ENCODE results near the gene AVPI1.
"Not testable (repeated sequence)": the region's sequence is repeated elsewhere in the genome, so short reads cannot be mapped to it uniquely, and the experiment has no call there.

AVPI1 gene

DNA sequence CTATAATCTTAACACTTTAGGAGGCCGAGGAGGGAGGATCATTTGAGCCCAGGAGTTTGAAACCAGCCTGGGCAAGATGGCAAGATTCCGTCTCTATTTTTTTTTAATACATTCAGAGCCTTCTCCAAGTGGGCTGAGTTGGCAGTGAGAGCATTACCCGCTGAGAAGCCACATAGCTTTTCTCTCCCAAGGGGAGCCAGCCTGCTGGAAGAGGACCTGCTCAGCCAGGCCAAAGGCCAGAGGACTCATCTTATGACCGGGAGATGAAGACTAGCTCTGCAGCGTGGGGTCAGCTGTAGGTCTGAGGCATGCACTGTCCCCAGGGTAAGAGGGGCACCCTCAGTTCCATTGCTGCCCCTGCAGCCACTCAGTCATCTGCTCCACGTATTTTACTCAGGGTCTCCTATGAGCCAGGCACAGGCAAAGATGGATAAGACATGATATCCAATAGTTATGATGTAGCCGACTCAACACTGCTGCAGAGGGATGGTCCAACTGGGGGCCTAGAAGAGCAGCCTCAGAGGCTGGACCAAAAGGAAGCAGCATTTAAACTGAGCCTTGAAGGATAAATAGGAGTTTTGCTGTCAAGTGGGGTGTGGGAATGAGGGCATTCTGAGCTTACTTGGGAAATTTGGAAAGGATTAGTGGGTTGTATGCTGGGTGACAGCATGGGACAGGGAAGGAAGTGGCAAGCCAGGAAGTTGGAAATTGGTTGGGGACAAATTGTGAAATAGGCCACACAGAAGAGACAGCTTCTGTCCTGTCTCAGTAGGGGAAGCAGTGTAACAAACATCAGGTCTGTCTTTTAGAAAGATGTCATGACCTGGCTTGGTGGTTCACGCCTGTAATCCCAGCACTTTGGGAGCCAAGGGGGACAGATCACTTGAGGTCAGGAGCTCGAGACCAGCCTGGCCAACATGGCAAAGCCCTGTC lies 24.9 kb upstream of the AVPI1 start:
- no peak for DNase-seq

DNA sequence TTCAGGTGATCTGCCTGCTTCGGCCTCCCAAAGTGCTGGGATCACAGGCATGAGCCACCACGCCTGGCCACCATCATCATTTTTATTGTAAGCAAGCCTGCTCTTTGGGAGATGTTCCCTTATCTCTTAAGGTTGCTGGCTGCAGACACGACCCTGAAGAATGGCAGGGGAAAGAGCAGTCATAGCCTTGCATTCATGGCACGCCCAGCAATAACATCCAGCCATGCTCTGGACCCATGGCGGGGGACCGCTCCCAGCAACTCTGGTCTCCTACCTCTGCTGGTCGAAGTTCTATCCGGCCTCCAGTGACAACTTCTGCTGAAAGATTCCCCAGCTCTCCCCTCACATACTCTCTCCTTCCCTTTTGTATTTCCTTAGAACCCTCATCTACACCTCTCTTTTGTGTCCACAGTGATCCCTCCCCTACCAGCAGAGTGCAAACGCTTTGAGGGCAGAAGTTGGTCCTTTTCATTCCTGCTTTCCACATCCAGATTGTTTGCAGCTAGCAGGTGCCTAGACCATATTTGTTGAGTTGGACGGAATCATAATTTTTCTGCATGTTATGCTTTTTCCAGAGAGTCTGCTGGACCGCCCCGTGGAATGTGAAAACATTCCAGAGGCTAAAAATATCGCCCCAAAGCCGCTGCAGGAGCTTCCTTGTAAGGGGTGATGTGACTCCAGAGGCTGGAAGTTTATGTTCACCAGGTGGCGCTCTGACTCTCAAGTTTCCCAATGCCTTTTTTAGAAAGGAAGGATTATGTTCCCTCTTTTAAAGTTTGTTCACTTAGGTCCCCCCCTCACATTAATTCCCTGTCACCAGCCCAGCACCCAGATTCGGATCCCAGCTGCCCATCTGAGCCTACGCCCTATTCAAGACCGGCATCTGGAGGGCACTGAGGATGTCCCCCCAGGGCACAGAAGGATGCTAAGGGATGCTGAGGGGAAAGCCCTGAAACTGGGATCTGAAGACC lies 22.2 kb upstream of the AVPI1 start:
- no peak for DNase-seq

DNA sequence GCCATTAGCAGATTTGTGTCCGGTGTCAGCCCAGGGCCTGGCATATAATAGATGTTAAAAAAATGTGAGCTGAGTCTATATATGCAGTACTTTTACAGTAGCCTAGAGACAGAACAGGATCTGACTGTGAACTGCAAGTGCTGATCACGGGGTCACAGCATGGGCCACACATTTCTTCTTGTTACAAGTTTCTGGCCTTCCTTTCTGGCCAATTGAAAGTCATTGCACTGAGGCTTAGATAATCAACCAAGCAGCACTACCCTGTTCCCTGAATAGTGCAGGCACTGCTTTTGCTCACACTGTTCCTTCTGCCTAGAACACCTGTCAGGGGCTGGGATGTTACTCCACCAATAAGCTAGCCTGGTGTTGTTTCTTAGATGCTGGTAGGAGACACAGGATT lies 21.1 kb upstream of the AVPI1 start:
- no peak for DNase-seq

DNA sequence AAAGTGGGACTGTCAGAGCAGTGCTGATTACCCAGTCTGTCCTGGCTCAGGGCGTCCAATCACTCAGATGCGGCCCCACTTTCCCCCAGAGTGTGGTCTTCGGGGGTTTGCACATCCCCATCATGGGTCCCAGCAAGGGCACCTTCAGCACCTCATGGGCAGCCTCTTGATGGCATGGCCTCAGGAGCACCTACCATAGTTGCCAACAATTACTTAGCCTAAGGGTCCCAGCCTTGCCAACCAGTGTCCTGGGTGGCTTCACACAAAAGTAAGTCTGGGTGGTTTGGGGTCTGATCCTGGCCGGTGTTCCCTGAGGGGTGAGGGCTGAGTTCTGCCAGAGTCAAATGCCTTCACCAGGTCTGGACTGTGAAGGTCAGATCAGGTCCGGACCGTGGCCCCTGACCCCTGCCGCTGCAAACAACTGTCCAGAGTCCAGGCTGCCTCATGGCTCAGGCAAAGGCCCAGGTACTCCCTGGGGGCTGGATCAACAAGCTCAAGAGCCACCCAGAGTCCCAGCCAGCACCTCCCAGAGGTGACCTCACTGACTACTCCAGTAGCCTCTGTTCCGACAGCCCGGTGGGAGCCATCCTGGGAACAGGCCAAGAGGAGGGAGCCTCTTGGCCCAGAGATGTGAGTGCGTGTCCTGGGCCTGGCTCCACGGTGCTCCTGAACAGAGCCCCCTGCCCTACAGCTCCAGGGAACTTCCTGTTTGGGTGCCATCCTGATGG lies 20.3 kb upstream of the AVPI1 start:
- no peak for DNase-seq

DNA sequence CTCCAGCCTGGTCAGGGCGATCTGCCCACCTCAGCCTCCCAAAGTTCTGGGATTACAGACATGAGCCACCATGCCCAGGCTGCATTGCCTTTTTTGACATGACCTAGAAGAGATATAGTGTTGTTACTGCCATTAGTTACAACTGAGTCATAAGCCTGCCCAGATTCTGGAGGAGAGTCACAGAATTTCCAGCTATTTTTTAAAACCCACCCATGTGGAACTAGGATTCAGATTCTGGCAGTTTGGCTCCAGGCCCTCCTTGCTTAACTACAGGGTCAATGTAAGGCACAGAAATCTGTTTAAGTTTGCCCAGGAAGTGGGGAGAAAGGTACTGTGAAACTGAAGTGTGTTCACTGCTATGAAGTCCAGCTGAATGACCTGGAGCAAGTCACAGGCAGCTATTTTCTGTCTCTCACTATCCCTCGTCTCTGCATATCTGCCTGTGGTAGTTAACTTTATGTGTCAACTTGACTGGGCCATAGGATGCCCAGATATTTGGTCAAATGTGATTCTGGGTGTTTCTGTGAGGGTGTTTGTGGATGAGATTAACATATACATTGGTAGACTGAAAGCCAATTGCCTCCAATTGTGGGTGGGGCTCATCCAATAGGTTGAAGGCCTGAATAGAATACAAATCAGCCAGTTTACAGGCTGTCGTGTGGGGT lies 18.1 kb upstream of the AVPI1 start:
- no peak for DNase-seq

DNA sequence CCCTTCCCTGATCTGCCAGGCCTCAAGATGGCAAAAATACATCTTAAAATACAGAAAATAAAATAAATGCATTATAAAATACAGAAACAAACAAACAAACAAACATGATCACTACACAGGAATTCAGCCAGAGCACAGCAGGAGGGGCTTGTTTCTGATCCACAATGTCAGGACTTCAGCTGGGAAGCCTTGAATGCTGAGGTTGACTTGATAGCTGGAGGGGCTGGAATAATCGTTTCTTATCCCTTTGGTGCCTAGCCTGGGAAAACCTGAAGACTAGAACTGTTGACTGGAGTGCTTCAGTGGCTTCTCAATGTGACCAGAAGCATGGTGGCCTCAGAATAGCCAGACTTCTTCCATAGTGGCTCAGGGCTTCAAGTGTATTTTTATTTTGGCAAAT lies 17.3 kb upstream of the AVPI1 start:
- DNase-seq = no peak

DNA sequence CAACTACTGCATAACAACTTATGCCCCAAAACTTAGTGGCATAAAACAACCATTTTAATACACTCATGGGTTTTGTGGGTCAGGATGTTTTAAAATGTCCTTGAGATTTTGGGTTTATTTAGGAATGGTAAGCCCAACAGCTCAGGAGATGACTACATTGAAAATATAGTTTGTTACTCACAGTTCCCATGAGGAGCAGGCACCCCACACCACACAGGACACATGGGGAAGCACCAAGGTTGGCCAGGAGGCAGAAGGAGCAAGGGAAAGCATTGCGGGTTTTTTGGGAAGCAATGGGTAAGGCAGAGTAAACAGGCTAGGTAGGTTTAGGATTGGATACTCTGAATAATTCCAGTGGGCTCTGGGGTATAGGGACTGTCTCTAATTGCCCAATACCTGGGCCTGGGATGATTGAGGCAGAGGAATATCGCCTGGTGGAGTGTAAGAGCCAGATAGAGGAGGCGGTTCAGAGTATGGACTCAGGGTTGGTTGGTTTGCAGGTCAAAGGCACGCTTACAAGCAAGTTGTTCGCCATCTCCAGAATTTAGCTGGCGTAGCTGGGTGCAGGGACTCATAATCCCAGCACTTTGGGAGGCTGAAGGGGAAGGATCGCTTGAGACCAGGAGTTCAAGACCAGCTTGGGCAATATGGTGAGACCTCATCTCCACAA lies 16.5 kb upstream of the AVPI1 start:
- no peak for DNase-seq

DNA sequence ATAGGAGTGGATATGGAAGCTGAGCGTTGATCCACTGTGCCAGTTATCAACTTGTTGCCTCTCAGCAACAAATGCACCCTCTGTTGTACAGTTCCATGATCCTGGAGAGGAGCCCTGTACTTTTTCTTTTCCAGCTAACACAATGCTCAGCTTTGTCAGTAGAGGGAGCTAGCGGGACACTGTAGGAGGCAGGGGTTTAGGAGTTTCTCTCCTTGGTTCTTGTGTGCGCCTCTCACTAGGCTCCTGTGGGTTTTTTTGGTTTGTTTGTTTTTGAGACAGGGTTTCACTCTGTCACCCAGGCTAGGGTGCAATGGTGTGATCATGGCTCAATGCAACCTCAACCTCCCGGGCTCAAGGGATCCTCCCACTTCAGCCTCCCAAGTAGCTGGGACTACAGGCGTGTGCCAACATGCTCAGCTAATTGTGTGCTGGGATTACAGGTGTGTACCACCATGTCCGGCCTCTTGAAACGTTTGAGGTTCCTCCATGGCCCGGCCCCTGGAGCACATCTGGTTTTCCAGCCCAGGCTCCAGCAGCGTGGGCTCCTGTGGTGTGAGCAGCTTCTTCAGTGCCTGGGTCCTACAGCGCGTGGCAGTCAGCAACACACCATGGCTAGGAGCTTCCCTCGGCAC lies 14.5 kb upstream of the AVPI1 start:
- peak; percentile 32 for DNase-seq

DNA sequence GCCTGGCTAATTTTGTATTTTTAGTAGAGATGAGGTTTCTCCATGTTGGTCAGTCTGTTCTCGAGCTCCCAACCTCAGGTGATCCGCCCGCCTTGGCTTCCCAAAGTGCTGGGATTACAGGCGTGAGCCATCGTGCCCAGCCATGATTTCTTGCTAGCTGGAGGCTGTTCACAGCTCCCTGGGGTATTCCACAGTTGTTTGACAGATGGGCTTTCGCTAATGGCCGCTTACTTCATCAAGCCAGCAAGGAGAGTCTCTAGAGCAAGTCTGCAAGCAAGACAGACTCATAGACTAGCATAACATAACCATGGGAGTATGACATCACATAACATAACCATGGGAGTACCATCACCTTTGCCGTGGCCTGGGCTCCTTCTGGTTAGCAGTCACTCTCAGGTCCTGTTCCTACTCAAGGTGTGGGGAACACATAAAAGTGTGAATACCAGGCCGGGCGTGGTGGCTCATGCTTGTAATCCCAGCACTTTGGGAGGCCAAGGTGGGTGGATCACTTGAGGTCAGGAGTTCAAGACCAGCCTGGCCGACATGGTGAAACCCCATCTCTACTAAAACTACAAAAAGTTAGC lies 11.1 kb upstream of the AVPI1 start:
- DNase-seq = not testable (repeated sequence)

DNA sequence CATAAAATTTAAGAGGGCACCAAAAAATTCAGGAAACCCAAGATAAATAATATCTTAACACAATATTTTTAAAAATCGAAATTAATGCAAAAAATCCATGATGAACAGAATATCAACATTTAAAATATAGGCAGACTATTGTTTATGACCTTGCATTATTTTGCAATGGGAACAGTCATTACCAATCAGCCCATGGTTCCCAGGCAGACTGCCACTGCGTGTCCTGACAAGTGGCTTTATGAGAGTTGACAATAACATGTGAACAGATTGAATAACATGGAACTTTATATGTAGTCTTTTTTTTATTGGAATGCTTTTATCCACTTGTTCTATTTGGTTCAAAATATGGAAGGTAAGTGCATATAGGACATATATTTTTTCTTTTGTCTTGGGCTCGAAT lies 3.1 kb upstream of the AVPI1 start:
- no peak for DNase-seq

DNA sequence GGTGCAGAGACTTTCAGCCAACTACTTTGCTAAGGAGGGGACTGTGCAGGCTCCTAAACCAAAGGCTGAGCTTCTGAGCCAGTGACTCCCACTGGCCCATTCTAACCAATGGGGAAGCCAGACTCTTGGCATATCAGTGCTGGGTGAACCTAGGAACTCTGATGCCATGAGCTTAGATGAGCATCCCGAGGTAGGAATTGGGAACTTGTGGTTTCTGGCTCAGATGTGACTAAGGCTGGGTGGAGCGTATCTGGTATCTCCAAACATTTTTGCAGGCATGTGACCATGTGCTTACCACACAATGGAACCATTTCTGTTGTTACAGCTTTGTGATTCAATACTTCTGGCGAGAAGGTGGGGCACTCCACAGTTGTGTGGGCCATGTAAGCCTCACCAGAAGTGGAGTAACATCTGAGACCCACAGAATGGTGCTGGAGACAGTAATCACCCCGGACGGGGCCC lies 2.5 kb upstream of the AVPI1 start:
- DNase-seq = no peak

DNA sequence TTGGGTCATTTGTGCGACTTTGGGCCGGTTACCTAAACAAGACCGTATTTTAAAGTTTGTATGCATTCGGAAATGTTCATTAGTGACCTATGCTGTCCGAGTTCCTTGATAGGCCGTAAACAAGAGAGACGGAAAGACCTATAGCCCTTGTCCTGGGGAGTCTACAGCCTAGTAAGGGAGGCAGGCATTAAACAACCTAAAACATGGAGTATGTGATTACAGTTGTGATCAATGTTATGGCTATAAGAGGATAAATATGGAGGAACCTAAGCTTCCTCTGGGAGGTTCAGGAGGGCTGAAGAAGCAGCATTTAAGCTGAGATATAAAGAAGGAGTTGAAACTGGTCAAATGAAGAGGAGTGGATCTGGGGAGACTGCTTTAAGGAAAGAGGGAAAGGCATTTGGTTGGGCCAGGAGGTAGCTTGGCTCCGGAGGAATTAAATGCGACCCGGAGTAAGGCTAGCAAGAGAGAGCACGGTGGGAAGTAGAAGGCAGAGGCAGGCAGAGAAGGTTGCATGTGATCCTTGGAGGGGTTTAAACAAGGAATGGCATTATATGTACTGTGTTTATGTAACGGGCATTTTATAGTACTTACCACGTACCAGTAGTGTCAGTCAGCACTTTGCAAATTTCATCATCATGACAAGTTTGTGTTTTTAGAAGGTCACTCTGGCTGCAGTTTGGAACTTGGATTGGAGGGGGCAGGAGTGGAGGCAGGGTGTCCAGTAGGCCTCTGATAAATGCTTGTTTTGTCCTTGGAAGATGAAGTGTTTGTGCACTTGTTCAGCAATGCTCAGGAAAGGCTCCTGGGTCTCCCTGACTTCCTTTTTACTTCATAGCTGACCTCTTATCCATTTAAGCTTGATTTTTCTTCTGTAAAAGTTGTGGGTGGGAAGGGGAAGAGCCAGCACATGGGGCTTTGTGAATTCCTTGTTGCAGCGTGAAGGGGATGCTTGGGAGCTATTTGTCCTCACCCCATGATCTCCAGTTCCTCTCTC lies 1.0 kb upstream of the AVPI1 start:
- no peak for DNase-seq

DNA sequence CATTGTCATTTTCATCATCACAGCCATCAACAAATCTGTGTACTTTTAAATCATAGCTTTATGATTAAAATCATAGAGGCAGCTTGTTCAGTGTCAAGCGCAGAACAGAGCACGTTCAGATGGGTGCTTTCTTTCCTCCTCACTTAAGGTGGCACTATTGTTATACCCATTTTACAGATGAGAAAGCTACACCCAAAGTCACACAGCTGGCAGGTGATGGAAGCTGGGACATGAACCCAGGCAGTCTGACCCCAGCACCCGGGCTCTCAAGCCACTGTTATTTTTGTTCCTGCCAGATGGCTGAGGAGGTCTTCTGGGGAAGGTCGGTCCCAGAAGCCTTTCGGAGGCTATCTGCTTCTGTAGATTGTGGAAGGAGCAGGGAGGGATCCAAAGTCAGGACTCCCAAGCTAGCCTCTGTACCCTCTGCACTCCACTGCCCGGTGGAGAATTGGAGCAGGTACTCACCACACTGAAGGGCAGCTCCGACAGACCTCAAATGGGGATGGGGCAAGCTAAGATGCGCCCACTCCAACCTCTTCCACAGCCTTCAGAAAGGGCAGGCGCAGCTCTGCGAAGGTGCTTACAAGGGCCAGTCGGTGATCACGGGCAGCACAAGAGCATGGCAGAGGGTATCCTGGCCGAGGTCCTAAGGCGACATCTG lies 610 bp downstream of the AVPI1 start:
- DNase-seq = no peak

DNA sequence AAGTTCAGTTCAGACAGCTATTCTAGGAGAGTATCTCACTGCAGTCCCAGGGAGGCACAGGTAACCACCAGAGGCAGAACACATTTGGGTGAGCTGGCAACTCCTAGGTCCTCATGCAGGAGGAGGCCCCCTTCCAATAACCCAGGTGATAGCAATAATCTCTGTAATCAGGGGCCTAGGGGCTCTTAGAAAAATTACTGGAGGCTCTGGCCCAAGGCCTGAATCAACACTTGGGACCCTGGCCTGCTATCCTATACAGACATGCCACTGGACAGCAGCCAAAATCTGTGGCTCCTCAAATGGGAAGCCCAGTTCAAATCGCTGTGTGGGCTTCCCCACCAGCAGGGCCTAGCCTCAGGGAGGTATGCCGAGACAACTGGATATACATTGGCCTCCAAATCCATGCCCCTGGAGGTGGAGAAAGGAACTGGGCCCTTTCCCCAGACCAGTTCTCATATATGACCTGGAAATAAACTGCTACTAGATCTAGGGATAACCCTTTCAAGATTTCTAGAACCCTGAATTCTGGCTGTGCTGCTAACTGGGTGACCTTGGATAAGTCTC lies 1.6 kb downstream of the AVPI1 start:
- DNase-seq = no peak

DNA sequence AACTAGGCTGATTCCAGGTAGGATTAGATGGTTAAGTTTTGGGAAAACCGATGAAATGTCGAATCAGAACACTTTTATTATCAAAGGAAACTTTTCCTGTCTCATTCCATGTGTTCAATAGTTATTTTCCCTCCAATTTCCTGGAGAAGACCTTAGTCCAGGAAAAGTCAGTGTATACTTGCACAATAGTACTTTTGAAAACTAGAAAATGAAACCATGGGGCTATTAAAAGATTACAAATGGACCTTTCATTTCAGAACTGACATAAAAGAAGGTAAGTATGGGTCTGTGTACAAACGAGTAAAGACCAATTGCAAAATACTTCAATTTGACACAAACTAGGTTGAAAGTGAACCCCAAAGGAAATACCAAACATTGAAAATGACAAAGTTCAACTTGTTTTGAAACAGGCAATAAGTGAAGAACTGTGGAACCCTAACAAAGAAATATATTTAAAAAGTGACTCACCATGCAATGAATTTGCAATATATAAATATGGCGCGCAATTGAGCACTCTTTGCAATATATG lies 2.1 kb downstream of the AVPI1 start:
- DNase-seq = no peak

DNA sequence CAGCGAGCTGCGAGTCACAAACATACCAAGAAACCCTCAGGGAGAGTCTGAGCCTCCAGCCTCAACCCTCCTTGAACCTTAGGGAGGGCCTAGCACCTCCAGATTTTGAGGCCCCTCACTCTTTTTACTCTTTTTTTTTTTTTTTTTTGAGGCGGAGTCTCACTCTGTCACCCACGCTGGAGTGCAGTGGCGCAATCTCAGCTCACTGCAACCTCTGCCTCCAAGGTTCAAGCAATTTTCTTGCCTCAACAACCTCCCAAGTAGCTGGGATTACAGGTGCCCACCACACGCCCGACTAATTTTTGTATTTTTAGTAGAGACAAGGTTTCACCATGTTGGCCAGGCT lies 2.7 kb downstream of the AVPI1 start:
- DNase-seq = not testable (repeated sequence)

DNA sequence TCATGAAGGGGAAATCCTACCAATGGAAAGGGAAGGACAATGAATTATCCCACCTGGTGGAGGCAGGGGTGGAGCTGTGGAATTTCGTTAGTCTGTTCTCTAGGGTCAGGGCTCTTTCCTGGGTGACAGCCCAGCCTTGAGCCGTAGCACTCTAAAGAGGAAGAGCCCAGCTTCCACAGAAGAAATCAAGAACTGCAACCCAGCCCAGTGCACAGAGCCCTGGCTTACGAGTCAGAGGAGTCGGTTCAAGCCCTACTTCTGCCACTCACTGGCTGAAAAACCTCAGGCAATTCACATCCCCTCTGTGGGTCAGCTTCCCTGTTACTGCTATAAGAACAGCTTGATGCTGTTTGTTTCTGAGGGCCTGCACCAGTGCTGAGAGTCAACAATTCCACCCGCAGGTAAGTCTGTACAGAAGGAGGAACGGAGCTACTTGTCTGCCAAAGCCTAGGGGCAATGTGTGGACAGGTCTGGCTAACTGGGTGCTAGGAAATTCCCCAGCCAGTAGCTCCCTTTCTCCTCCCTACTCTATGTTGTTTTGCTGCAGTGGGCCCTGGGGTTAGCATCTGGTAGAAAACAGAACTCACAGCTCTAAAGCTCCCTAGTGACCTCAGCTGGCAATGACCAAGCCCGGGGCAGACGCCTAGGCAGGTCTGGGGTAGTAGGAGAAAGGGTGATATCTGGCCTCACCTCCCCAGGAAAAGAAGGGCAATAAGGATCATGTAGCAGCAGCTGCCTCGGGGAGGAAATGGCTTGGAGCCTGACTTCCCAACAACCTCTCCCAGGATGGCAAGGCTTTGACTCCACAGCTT lies 3.3 kb downstream of the AVPI1 start:
- DNase-seq = no peak

DNA sequence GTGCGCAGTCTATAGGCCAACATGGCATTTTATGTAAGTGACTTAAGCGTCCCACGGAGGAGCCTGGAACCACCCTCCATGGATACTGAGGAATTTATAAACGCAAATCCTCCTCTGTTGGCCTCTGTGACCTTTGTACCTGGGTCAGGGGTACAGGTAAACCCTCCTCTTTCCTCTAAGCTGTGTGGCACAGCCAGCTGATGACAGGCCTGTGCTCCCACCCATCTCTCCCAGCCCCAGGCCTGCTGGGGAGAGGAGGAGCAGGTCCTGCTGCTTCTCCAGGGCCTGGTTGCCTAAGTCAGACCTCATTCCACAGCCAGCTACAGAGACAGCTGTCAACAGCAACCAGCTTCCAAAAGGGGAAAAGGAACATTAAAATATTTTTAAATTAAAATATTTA lies 5.0 kb downstream of the AVPI1 start:
- no peak for DNase-seq
